ENCODE data around the gene BCAT1.

BCAT1 gene

GRCh38 chr12:24899503-24900075, 49.3 kb downstream of the BCAT1 start:
- TF ChIP-seq CTCF (IDR thresholded peaks at IDR 0.05): no peak
- H3K27ac ChIP-seq: no peak overlapping the region
- DNase-seq: no peak
- H3K4me3 ChIP-seq: no peak overlapping the region
- no peaks in the 10 kb centered on the region for H3K9me3 ChIP-seq
- no peaks in the 10 kb centered on the region for H3K36me3 ChIP-seq
- H3K27me3 ChIP-seq: peaks cover 0 to 20% of the 10 kb centered on the region in 2 donors
- H3K4me1 ChIP-seq: peaks cover 0 to 41% (median 9%) of the 10 kb centered on the region in 4 donors
- intact Hi-C loops (cut with DNase I; ENCODE audit: low total_unique reads): no loop called here

- H3K36me3 ChIP-seq: no peaks in the 10 kb centered on the region
- TF ChIP-seq CTCF (IDR thresholded peaks at IDR 0.05): no peak
- H3K4me1 ChIP-seq: peaks cover 0 to 44% (median 8%) of the 10 kb centered on the region in 4 donors
- no peak overlapping the region for H3K4me3 ChIP-seq
- intact Hi-C loops (cut with DNase I; ENCODE audit: low total_unique reads): no loop called here
- no peak overlapping the region for H3K27ac ChIP-seq
- H3K9me3 ChIP-seq: no peaks in the 10 kb centered on the region
- H3K27me3 ChIP-seq: peaks cover 0 to 18% of the 10 kb centered on the region in 2 donors
- no peak for DNase-seq
Measured at GRCh38 chr12:24898606-24899005, 50.3 kb downstream of the BCAT1 start.

- TF ChIP-seq CTCF (IDR thresholded peaks at IDR 0.05): no peak
- intact Hi-C loops (cut with DNase I; ENCODE audit: low total_unique reads): no loop called here
- Histone ChIP-seq H3K36me3 (no peaks in the 10 kb centered on the region), H3K4me1 (peaks cover 0 to 40% (median 6%) of the 10 kb centered on the region in 4 donors), H3K27ac (no peak overlapping the region), H3K4me3 (no peak overlapping the region), H3K27me3 (peaks cover 0 to 14% of the 10 kb centered on the region in 2 donors), H3K9me3 (no peaks in the 10 kb centered on the region)
- DNase-seq: no peak
Measured at GRCh38 chr12:24898185-24898584, 50.7 kb downstream of the BCAT1 start.

- Histone ChIP-seq H3K4me1 (peaks cover 0 to 21% (median 1%) of the 10 kb centered on the region in 4 donors), H3K9me3 (no peaks in the 10 kb centered on the region), H3K36me3 (no peaks in the 10 kb centered on the region), H3K4me3 (no peak overlapping the region), H3K27me3 (no peaks in the 10 kb centered on the region), H3K27ac (no peak overlapping the region)
- intact Hi-C loops (cut with DNase I; ENCODE audit: low total_unique reads): no loop called here
- DNase-seq: no peak
- no peak for TF ChIP-seq CTCF (IDR thresholded peaks at IDR 0.05)
Measured at GRCh38 chr12:24896171-24896570, 52.7 kb downstream of the BCAT1 start.

- Histone ChIP-seq H3K27ac (no peak overlapping the region), H3K27me3 (no peaks in the 10 kb centered on the region), H3K4me3 (no peak overlapping the region), H3K36me3 (no peaks in the 10 kb centered on the region), H3K9me3 (no peaks in the 10 kb centered on the region), H3K4me1 (peaks cover 0 to 21% (median 1%) of the 10 kb centered on the region in 4 donors)
- TF ChIP-seq CTCF (IDR thresholded peaks at IDR 0.05): no peak
- intact Hi-C loops (cut with DNase I; ENCODE audit: low total_unique reads): no loop called here
- DNase-seq: no peak
Measured at GRCh38 chr12:24895612-24896011, 53.3 kb downstream of the BCAT1 start.

GRCh38 chr12:24894879-24895278, 54.0 kb downstream of the BCAT1 start:
- TF ChIP-seq CTCF (IDR thresholded peaks at IDR 0.05): no peak
- no peaks in the 10 kb centered on the region for H3K27me3 ChIP-seq
- no peak overlapping the region for H3K4me3 ChIP-seq
- H3K9me3 ChIP-seq: no peaks in the 10 kb centered on the region
- H3K4me1 ChIP-seq: peaks cover 0 to 21% (median 1%) of the 10 kb centered on the region in 4 donors
- H3K36me3 ChIP-seq: no peaks in the 10 kb centered on the region
- DNase-seq: no peak
- intact Hi-C loops (cut with DNase I; ENCODE audit: low total_unique reads): no loop called here
- H3K27ac ChIP-seq: no peak overlapping the region
